Bronchial epithelial cell (primary cell): Measurements from ENCODE around the gene SLC10A7. TPM values are rescaled to one million over a fixed set of nuclear protein-coding genes. Genes with fewer than 3 reads are reported as not detected.

Source experiments
- DNase-seq: peaks from one replicate; pipeline ENCODE4 v3.0.0-alpha.2; 2010; ENCODE audit warnings: low read depth
- FAIRE-seq: peaks from 2 replicates; lab custom pipeline; 2011; peaks lifted over from hg19 to GRCh38; lab: Jason Lieb, UNC
- H3K27me3 ChIP-seq: 2 replicates; pipeline ENCODE4 v1.5.1; 2011; ENCODE audit warnings: low read length; ENCODE audit not compliant: control insufficient read depth, insufficient read depth
- H3K36me3 ChIP-seq: 2 replicates; pipeline ENCODE4 v1.5.1; 2011; ENCODE audit warnings: low read length; ENCODE audit not compliant: control insufficient read depth, insufficient read depth
- H3K4me3 ChIP-seq: 2 replicates; pipeline ENCODE4 v1.5.1; 2011; ENCODE audit warnings: mild to moderate bottlenecking, low read depth, low read length, control low read depth
- total RNA-seq: library from RNA; depleted of rRNA; stranded (reverse); fragments of >200 nt; gene quantifications from 2 replicates; pipeline ENCODE4 v1.2.1, GENCODE V29; 2014
- TF ChIP-seq, protein P1 (sequence below): IDR thresholded peaks from 2 replicates; pipeline ENCODE4 v1.5.1; 2011; ENCODE audit warnings: mild to moderate bottlenecking, moderate library complexity, low read length, control low read depth, inconsistent platforms; ENCODE audit not compliant: insufficient read depth, severe bottlenecking

Gene SLC10A7
- total RNA-seq, 1 donor from 2014 or later = 7.4 TPM

DNA sequence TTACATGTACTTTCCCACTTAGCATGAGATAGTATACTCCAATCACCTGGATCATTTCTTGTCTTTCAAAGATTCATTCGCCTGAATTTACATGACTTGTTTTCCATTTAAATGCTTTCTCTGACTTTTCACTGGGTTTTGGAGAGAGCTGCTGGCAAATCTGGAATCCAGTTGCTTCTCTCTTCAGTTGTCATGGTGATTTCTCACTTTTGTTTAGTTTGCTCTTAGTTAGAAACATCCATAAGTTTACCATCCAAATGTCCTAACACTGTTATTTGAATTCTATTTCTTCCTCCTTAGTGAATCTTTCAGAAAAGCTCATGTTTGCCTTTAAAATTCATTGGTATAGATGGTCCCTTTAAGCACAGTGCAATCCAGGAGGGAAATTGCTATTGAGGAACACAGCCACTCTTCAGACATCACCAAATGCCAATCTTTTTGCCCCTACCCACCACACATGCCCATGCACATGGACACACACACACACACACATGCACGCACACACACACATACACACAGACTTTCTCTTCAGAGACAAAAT lies 255.7 kb downstream of the SLC10A7 start:
- FAIRE-seq = no peak
- DNase-seq = no peak
- H3K4me3 ChIP-seq = no peak overlapping the region
- TF ChIP-seq, protein P1, sequence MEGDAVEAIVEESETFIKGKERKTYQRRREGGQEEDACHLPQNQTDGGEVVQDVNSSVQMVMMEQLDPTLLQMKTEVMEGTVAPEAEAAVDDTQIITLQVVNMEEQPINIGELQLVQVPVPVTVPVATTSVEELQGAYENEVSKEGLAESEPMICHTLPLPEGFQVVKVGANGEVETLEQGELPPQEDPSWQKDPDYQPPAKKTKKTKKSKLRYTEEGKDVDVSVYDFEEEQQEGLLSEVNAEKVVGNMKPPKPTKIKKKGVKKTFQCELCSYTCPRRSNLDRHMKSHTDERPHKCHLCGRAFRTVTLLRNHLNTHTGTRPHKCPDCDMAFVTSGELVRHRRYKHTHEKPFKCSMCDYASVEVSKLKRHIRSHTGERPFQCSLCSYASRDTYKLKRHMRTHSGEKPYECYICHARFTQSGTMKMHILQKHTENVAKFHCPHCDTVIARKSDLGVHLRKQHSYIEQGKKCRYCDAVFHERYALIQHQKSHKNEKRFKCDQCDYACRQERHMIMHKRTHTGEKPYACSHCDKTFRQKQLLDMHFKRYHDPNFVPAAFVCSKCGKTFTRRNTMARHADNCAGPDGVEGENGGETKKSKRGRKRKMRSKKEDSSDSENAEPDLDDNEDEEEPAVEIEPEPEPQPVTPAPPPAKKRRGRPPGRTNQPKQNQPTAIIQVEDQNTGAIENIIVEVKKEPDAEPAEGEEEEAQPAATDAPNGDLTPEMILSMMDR = no peak
- H3K36me3 ChIP-seq = no peaks in the 10 kb centered on the region
- H3K27me3 ChIP-seq = no peaks in the 10 kb centered on the region

DNA sequence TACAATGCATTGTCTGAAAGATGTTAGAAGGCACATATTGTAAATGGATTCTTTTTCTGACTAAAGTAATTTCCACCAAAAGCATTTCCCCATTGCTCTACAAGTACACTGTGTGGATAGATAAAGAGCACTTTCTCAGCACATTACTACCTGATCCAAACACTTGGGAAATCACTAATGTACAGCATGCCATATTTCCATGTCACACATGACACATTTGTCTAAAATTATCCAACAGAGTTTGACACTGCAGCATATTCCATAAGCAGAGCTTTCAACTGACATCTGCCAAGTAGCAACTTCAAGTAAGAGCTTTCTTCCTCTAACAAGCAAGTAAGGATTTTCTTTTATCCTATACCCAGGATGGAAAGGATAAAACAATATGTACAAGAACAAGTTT lies 257.9 kb downstream of the SLC10A7 start:
- no peak for FAIRE-seq
- Histone ChIP-seq H3K4me3 (no peak overlapping the region), H3K36me3 (no peaks in the 10 kb centered on the region), H3K27me3 (no peaks in the 10 kb centered on the region)
- TF ChIP-seq, protein P1 = no peak
- no peak for DNase-seq

DNA sequence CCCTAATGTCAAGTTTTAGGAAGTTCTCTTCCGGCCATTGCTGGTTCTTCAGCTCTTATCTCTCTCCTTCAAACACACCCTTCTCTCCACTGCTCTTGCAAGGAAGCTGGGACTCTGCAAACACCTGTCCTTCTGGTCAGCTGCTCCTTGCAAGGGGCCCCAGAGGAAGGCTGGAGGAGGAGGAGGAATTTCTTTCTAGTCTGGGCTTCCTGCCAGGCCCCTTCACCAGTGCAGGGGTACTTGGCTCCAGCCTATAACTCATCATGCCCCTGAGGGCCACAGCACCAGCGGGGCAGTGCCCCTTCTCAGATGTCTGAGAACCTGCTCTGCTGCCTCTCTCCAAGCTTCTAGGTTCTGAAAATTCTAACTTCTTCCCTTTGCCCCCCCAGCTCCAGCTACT lies 260.7 kb downstream of the SLC10A7 start:
- no peak for FAIRE-seq
- Histone ChIP-seq H3K27me3 (no peaks in the 10 kb centered on the region), H3K36me3 (no peaks in the 10 kb centered on the region), H3K4me3 (no peak overlapping the region)
- no peak for DNase-seq
- TF ChIP-seq, protein P1 = no peak

DNA sequence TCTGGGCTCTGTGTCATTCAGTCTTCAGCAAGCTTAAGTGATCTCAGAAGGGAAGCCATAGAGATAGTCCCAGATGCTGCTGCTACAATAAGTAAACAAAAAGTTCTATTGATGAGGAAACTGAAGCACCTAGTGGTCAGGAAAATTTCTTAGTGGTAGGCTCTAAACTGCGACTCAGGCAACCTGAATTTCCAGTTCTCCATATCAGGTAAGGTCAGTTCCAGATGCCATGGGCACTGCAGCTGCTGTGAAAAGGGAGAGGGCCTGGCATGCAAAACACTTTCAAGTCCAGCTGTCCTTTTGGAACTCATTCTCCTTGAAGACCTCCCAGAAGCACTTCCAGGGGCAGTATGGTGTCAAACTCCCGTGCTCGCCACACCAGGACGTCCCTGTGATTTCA lies 261.2 kb downstream of the SLC10A7 start:
- peak; percentile 35 for DNase-seq
- H3K27me3 ChIP-seq = no peaks in the 10 kb centered on the region
- no peaks in the 10 kb centered on the region for H3K36me3 ChIP-seq
- no peak for FAIRE-seq
- TF ChIP-seq, protein P1 = no peak
- H3K4me3 ChIP-seq = no peak overlapping the region

GRCh38 chr4:146257511-146257910 lies 264.2 kb downstream of the SLC10A7 start:
- TF ChIP-seq, protein P1 = no peak
- FAIRE-seq = no peak

DNA sequence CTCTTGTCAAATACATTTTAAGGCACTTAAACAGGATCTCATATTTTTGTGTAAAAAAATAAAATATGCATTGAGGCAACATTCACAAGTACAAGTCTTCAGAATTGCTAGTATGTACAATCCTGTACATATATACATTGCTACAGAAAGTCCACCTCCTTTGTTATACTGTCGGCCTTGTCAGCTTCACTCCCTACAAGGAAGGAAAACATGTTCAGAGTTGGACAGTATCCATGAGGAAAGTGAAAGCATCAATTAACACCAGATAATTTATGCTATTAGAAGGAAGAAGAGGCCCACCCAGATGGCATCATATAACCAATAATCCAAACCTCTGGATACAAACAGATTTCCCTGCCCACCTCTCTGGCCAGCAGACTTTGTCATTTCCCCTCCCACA lies 265.4 kb downstream of the SLC10A7 start:
- TF ChIP-seq, protein P1 = no peak
- H3K27me3 ChIP-seq = no peaks in the 10 kb centered on the region
- no peak overlapping the region for H3K4me3 ChIP-seq
- H3K36me3 ChIP-seq = no peaks in the 10 kb centered on the region
- FAIRE-seq (no peak), DNase-seq (no peak)

More at GRCh38 chr4:146257511-146257910, 264.2 kb downstream of the SLC10A7 start:
- H3K4me3 ChIP-seq = no peak overlapping the region
- DNase-seq = no peak
- no peaks in the 10 kb centered on the region for H3K27me3 ChIP-seq
- no peaks in the 10 kb centered on the region for H3K36me3 ChIP-seq
